Activated gamma-delta T cell treated with anti-CD3 and anti-CD28 coated beads, Interleukin-2, amount 50 U/mL, for 16 hours (primary cell): ENCODE data around the gene TRMT61B.
A peak's percentile ranks its signal among the peaks of the same experiment; 100 is the strongest.

Source experiments
- DNase-seq: peaks from one replicate; pipeline ENCODE4 v3.0.0-alpha.2; 2020; ENCODE audit warnings: low read depth

The TRMT61B gene

GRCh38 chr2:28870146-28870891 lies at the start of gene TRMT61B:
Gene TRMT61B (minus strand): TSS chr2:28870309. CDS start chr2:28870277, 32 bp downstream.
- peak; percentile 95 for DNase-seq

- DNase-seq, result no peak
Observed at GRCh38 chr2:28915939-28916338, 45.8 kb upstream of the TRMT61B start.

GRCh38 chr2:28909655-28910353 lies 39.7 kb upstream of the TRMT61B start:
- no peak for DNase-seq

GRCh38 chr2:28908172-28908571 lies 38.1 kb upstream of the TRMT61B start:
- no peak for DNase-seq

- no peak for DNase-seq
Observed at GRCh38 chr2:28906821-28907220, 36.7 kb upstream of the TRMT61B start.

GRCh38 chr2:28906376-28906775 lies 36.3 kb upstream of the TRMT61B start:
- DNase-seq, result no peak

GRCh38 chr2:28905533-28905932 lies 35.4 kb upstream of the TRMT61B start:
- DNase-seq, result no peak

- no peak for DNase-seq
Observed at GRCh38 chr2:28904802-28905457, 34.8 kb upstream of the TRMT61B start.

GRCh38 chr2:28904295-28904694 lies 34.2 kb upstream of the TRMT61B start:
- no peak for DNase-seq

- no peak for DNase-seq
Observed at GRCh38 chr2:28902584-28902983, 32.5 kb upstream of the TRMT61B start.

GRCh38 chr2:28901841-28902240 lies 31.7 kb upstream of the TRMT61B start:
- no peak for DNase-seq

- no peak for DNase-seq
Observed at GRCh38 chr2:28901202-28901601, 31.1 kb upstream of the TRMT61B start.

- DNase-seq, result no peak
Observed at GRCh38 chr2:28898048-28898447, 27.9 kb upstream of the TRMT61B start.

- DNase-seq, result no peak
Observed at GRCh38 chr2:28896906-28897305, 26.8 kb upstream of the TRMT61B start.

- DNase-seq, result peak; percentile 12
Observed at GRCh38 chr2:28895189-28895893, 25.2 kb upstream of the TRMT61B start.

- peak; percentile 96 for DNase-seq
Observed at GRCh38 chr2:28894470-28895188, 24.5 kb upstream of the TRMT61B start, which contains the start of gene WDR43. Gene WDR43 (plus strand): TSS chr2:28894667. CDS start chr2:28894699, 32 bp downstream.

GRCh38 chr2:28893488-28893887 lies 23.4 kb upstream of the TRMT61B start:
- DNase-seq, result no peak

- no peak for DNase-seq
Observed at GRCh38 chr2:28880193-28880592, 10.1 kb upstream of the TRMT61B start.

- no peak for DNase-seq
Observed at GRCh38 chr2:28871620-28872019, 1.5 kb upstream of the TRMT61B start.

- peak; percentile 12 for DNase-seq
Observed at GRCh38 chr2:28869494-28870145, 489 bp downstream of the TRMT61B start.

- no peak for DNase-seq
Observed at GRCh38 chr2:28868611-28869010, 1.5 kb downstream of the TRMT61B start.
